NCI-H1048 (cell line): ENCODE measurements around the gene CLASP1.
"Not testable (repeated sequence)": the region's sequence is repeated elsewhere in the genome, so short reads cannot be mapped to it uniquely, and the experiment has no call there.

Experiments
- DNase-seq: peaks from one replicate; lab custom pipeline; 2025; lab: John Stamatoyannopoulos, UW

The CLASP1 gene

GRCh38 chr2:121582272-121582671 lies 67.0 kb downstream of the CLASP1 start:
- DNase-seq: no peak

GRCh38 chr2:121579309-121579708 lies 70.0 kb downstream of the CLASP1 start:
- no peak for DNase-seq

- DNase-seq: no peak
Observed at GRCh38 chr2:121577381-121577780, 71.9 kb downstream of the CLASP1 start.

GRCh38 chr2:121576263-121576662 lies 73.0 kb downstream of the CLASP1 start:
- DNase-seq: no peak

- DNase-seq: no peak
Observed at GRCh38 chr2:121575800-121576199, 73.5 kb downstream of the CLASP1 start.

- DNase-seq: no peak
Observed at GRCh38 chr2:121570667-121571055, 78.6 kb downstream of the CLASP1 start.

- no peak for DNase-seq
Observed at GRCh38 chr2:121570036-121570666, 79.1 kb downstream of the CLASP1 start.

- no peak for DNase-seq
Observed at GRCh38 chr2:121567957-121568409, 81.3 kb downstream of the CLASP1 start.

- no peak for DNase-seq
Observed at GRCh38 chr2:121567452-121567851, 81.8 kb downstream of the CLASP1 start.

GRCh38 chr2:121565389-121566250 lies 83.6 kb downstream of the CLASP1 start:
- no peak for DNase-seq

GRCh38 chr2:121564905-121565304 lies 84.4 kb downstream of the CLASP1 start:
- no peak for DNase-seq

GRCh38 chr2:121563754-121564153 lies 85.5 kb downstream of the CLASP1 start:
- DNase-seq: not testable (repeated sequence)

GRCh38 chr2:121562269-121563176 lies 86.7 kb downstream of the CLASP1 start:
- no peak for DNase-seq

GRCh38 chr2:121561617-121562268 lies 87.5 kb downstream of the CLASP1 start:
- DNase-seq: no peak

- no peak for DNase-seq
Observed at GRCh38 chr2:121558329-121558728, 90.9 kb downstream of the CLASP1 start.

- no peak for DNase-seq
Observed at GRCh38 chr2:121555008-121555407, 94.3 kb downstream of the CLASP1 start.

- DNase-seq: not testable (repeated sequence)
Observed at GRCh38 chr2:121552477-121553180, 96.6 kb downstream of the CLASP1 start.

- no peak for DNase-seq
Observed at GRCh38 chr2:121550669-121551068, 98.6 kb downstream of the CLASP1 start.

- DNase-seq: no peak
Observed at GRCh38 chr2:121547646-121548045, 101.6 kb downstream of the CLASP1 start.

- no peak for DNase-seq
Observed at GRCh38 chr2:121545913-121546312, 103.3 kb downstream of the CLASP1 start.

- no peak for DNase-seq
Observed at GRCh38 chr2:121545257-121545656, 104.0 kb downstream of the CLASP1 start.
